Thyroid gland (tissue), 4 donors: Measurements from ENCODE around the gene KRT34.

Source experiments
- POLR2A ChIP-seq, 2 donors: fragments of 450-650 bp; IDR thresholded peaks; one replicate each; pipeline ENCODE4 v1.6.1; 2017; ENCODE audit warnings: antibody characterized with exemption in 2 of 2, mild to moderate bottlenecking in 2 of 2, moderate library complexity in 1 of 2
- TF ChIP-seq, protein P1 (sequence below), 6 experiments: fragments of 200-600 bp in 3 of 6; fragments of 450-650 bp in 3 of 6; sonication (generic) in 3 of 6; IDR thresholded peaks; one replicate each; pipeline ENCODE4 v1.5.1; 2016 to 2019; ENCODE audit warnings: antibody characterized with exemption in 6 of 6, mild to moderate bottlenecking in 2 of 6, inconsistent platforms in 1 of 6, moderate library complexity in 1 of 6

DNA sequence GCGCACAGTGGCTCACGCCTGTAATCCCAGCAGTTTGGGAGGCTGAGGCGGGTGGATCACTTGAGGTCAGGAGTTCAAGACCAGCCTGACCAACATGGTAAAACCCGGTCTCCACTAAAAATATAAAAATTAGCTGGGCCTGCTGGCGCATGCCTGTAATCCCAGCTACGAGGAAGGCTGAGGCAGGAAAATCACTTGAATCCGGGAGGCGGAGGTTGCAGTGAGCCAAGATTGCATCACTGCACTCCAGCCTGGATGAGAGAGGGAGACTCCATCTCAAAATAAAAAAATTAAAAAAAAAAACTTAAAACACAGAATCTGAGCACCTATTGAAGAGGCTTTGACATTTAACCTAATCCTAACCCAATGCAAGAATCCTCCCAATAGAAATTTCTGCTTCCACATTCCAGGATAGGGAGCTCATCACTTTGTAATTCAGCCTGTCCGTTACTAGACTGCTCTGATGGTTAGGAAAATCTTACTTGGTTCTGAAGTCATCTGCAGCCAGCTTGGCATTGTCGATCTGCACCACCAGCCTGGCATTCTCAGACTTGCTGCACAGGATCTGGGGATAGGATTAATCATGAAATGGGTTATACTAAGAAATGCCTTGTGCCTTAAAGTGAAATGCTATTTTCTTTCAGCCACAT, 14.6 kb downstream of the KRT34 start:
- TF ChIP-seq, protein P1, sequence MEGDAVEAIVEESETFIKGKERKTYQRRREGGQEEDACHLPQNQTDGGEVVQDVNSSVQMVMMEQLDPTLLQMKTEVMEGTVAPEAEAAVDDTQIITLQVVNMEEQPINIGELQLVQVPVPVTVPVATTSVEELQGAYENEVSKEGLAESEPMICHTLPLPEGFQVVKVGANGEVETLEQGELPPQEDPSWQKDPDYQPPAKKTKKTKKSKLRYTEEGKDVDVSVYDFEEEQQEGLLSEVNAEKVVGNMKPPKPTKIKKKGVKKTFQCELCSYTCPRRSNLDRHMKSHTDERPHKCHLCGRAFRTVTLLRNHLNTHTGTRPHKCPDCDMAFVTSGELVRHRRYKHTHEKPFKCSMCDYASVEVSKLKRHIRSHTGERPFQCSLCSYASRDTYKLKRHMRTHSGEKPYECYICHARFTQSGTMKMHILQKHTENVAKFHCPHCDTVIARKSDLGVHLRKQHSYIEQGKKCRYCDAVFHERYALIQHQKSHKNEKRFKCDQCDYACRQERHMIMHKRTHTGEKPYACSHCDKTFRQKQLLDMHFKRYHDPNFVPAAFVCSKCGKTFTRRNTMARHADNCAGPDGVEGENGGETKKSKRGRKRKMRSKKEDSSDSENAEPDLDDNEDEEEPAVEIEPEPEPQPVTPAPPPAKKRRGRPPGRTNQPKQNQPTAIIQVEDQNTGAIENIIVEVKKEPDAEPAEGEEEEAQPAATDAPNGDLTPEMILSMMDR (IDR thresholded peaks at IDR 0.05), result no peak
- no peak for TF ChIP-seq POLR2A (IDR thresholded peaks at IDR 0.05)
